Stomach (tissue), 9 donors: ENCODE results near the gene COL7A1. TPM values are rescaled to one million over a fixed set of nuclear protein-coding genes. Genes with fewer than 3 reads are reported as not detected.

ENCODE experiments used
- DNase-seq, 2 donors: peaks; one replicate each; pipeline versions ENCODE4 v3.0.0 to v3.0.0-alpha.2; 2013 to 2019
- H3K27ac ChIP-seq, 5 donors: fragments of 200-600 bp in 4 of 5; sonication (generic) in 4 of 5; one replicate each; pipeline ENCODE4 v1.5.1; 2013 to 2019; ENCODE audit warnings: mild to moderate bottlenecking in 1 of 5, moderate library complexity in 1 of 5
- H3K27me3 ChIP-seq, 3 donors: fragments of 200-600 bp; sonication (generic); one replicate each; pipeline ENCODE4 v1.5.1; 2017 to 2019; ENCODE audit warnings: mixed run types in 1 of 3
- H3K36me3 ChIP-seq, 4 donors: fragments of 200-600 bp; sonication (generic); 1 replicate in 3 of 4; 2 replicates in 1 of 4; pipeline ENCODE4 v1.5.1; 2016 to 2019
- H3K4me1 ChIP-seq, 4 donors: fragments of 200-600 bp; sonication (generic); one replicate each; pipeline ENCODE4 v1.5.1; 2016 to 2019
- H3K4me3 ChIP-seq, 4 donors: fragments of 200-600 bp; sonication (generic) in 3 of 4; one replicate each; pipeline ENCODE4 v1.5.1; 2016 to 2019; ENCODE audit warnings: mild to moderate bottlenecking in 1 of 4
- H3K9me3 ChIP-seq, 4 donors: fragments of 200-600 bp; sonication (generic); one replicate each; pipeline ENCODE4 v1.5.1; 2016 to 2019
- EP300 ChIP-seq: sonication (generic); formaldehyde crosslinking; IDR thresholded peaks from one replicate; pipeline ENCODE4 v1.6.1; 2017; ENCODE audit warnings: antibody characterized with exemption
- POLR2A ChIP-seq, 4 donors: fragments of 450-650 bp; IDR thresholded peaks; one replicate each; pipeline ENCODE4 v1.6.1; 2016; ENCODE audit warnings: antibody characterized with exemption in 4 of 4, control low read depth in 2 of 4, mild to moderate bottlenecking in 1 of 4, moderate library complexity in 1 of 4
- POLR2AphosphoS5 ChIP-seq, 3 donors: sonication (generic); formaldehyde crosslinking; IDR thresholded peaks; one replicate each; pipeline ENCODE4 v1.6.1; 2016; ENCODE audit warnings: antibody characterized with exemption in 3 of 3
- WGBS, 5 donors: extraction: QIAGEN DNeasy Blood & Tissue Kit in 3 of 5; methylation state at CpG; one replicate each; pipeline versions ENCODE4 v1.1.5 to v1.1.7; 2013 to 2018; 5-methylcytosine and 5-hydroxymethylcytosine counted together
- intact Hi-C: fragments of 100-400 bp; cut with DNase I; formaldehyde crosslinking; loops from one replicate; pipeline ENCODE4 v1.15.1; 2023; ENCODE audit warnings: low total_unique reads
- polyA plus RNA-seq, 3 donors: library from polyadenylated mRNA; stranded (reverse); fragments of 200-250 nt; gene quantifications; one replicate each; pipeline ENCODE4 v1.2.3, GENCODE V29; 2013
- total RNA-seq, 5 donors: library from RNA; depleted of rRNA; stranded (reverse); fragments of >200 nt; gene quantifications; one replicate each; pipeline versions ENCODE4 v1.1.0 to v1.2.3, GENCODE V29; 2014 to 2016
- TF ChIP-seq, protein P1 (sequence below), 7 experiments: fragments of 450-650 bp in 4 of 7; fragments of 200-600 bp in 3 of 7; sonication (generic) in 3 of 7; IDR thresholded peaks; one replicate each; pipeline ENCODE4 v1.5.1; 2016 to 2019; ENCODE audit warnings: antibody characterized with exemption in 7 of 7, control low read depth in 2 of 7, mild to moderate bottlenecking in 1 of 7
- donor health status: healthy with polysubstance abuse.
- donor health status: Bipolar disorder and iron deficiency.
- donor health status: healthy.

COL7A1 gene
- total and polyA plus RNA-seq, 8 donors = 1.8 to 123 (median 7.7) TPM

DNA sequence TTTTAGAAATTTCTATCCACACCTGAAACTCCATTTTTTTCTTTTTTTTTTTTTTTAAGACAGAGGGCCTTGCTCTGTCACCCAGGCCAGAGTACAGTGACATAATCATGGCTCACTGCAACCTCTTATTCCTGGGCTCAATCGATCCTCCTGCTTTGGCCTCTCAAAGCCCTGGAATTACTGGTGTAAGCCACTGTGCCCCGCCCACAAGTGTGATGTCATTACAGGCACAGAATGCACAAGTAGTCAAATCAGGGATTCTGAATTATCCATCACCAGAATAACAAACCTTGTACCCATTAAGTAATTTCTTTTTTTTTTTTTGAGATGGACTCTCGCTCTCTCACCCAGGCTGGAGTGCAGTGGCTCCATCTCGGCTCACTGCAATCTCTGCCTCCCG is 12.4 kb upstream of the COL7A1 start:
- no peaks in the 10 kb centered on the region for H3K27me3 ChIP-seq
- TF ChIP-seq POLR2AphosphoS5 (IDR thresholded peaks at IDR 0.05) (no peak), POLR2A (IDR thresholded peaks at IDR 0.05) (no peak), EP300 (no peak)
- TF ChIP-seq, protein P1, sequence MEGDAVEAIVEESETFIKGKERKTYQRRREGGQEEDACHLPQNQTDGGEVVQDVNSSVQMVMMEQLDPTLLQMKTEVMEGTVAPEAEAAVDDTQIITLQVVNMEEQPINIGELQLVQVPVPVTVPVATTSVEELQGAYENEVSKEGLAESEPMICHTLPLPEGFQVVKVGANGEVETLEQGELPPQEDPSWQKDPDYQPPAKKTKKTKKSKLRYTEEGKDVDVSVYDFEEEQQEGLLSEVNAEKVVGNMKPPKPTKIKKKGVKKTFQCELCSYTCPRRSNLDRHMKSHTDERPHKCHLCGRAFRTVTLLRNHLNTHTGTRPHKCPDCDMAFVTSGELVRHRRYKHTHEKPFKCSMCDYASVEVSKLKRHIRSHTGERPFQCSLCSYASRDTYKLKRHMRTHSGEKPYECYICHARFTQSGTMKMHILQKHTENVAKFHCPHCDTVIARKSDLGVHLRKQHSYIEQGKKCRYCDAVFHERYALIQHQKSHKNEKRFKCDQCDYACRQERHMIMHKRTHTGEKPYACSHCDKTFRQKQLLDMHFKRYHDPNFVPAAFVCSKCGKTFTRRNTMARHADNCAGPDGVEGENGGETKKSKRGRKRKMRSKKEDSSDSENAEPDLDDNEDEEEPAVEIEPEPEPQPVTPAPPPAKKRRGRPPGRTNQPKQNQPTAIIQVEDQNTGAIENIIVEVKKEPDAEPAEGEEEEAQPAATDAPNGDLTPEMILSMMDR (IDR thresholded peaks at IDR 0.05) = no peak
- no peak overlapping the region for H3K27ac ChIP-seq
- DNase-seq = no peak
- no peaks in the 10 kb centered on the region for H3K9me3 ChIP-seq
- H3K4me3 ChIP-seq = peak overlapping the region in 1 of 4 donors; percentile 96
- WGBS, 5 donors = 95 to 97% (median 95%) methylated on average over 5 of the region's 5 CpGs
- intact Hi-C loops = no loop called here
- H3K36me3 ChIP-seq = peaks cover 40 to 52% (median 50%) of the 10 kb centered on the region in 4 donors
- peaks cover 18 to 39% (median 27%) of the 10 kb centered on the region in 4 donors for H3K4me1 ChIP-seq

DNA sequence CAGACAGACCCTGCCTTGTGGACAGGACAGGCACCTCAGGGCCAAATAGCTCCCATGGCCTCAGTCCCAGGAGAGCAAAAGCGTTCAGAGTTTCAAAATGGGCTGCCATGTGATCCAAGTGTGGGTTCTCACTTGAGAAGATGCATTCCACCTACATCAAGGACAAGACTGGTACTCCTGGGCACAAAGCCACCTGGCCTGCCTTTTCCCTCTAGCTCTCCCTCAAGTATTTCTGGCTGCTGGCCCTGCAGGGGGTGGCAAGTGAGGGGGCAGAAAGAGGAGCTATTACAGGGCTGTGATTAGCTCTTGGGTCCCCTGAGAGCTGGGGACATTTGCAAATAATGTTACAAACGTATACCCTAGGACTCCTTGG is 6.5 kb upstream of the COL7A1 start:
- TF ChIP-seq EP300 (no peak), POLR2A (IDR thresholded peaks at IDR 0.05) (no peak), POLR2AphosphoS5 (IDR thresholded peaks at IDR 0.05) (no peak)
- TF ChIP-seq, protein P1 (IDR thresholded peaks at IDR 0.05) = no peak
- H3K4me3 ChIP-seq = no peak overlapping the region
- no peaks in the 10 kb centered on the region for H3K27me3 ChIP-seq
- H3K4me1 ChIP-seq = peaks cover 15 to 34% (median 23%) of the 10 kb centered on the region in 4 donors
- no peaks in the 10 kb centered on the region for H3K9me3 ChIP-seq
- peak overlapping the region in 1 of 5 donors; percentile 25 for H3K27ac ChIP-seq
- no peak for DNase-seq
- H3K36me3 ChIP-seq = peaks cover 83 to 99% (median 95%) of the 10 kb centered on the region in 4 donors
- WGBS, 5 donors = 58 to 81% (median 64%) methylated on average over 2 of the region's 2 CpGs
- intact Hi-C loops = no loop called here

DNA sequence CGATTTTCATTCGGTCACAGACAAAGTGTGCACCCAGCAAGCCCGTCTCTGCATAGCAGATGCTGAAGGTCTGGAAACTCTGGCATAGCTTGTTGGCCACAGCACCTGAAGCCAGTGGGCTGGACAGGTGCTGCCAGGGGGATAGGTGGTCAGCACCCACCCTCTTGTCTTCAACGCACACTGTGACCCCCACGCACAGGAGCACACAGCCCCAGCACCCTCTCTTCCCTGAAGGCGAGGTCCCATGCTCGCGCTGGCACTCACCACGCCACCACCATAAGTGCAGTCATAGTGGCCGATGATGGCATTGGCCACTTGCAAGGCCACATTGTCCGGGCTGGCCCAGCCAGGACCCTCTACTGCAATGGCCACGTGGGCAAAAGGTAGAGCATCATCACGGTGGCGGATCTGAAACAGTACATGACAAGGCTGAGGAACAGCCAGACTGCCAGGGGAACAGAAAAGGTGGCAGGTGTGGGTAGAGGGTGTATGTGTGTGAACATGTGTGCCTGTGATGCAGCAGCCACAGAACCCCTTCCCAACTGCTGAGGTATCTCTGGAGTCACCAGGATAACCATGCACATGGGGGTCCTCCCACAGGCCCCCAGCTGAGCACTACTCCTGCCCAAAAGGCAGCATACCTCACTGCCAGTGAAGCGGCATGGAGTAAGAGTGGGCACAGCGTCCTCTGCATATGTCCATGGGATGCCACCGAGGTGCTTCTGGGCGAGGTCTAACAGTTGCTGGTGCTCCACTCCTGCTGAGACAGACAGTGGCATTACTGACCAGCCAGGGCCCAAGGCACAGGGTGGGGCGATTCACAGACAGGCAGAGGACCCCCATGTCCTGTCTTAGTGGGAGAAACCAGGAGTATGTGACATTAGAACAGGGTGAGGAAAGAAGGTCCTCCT is 5.8 kb upstream of the COL7A1 start:
- DNase-seq = no peak
- TF ChIP-seq POLR2AphosphoS5 (IDR thresholded peaks at IDR 0.05) (no peak), EP300 (no peak), POLR2A (IDR thresholded peaks at IDR 0.05) (no peak)
- TF ChIP-seq, protein P1 (IDR thresholded peaks at IDR 0.05) = no peak
- H3K27me3 ChIP-seq = no peaks in the 10 kb centered on the region
- H3K4me3 ChIP-seq = no peak overlapping the region
- peaks cover 15 to 30% (median 23%) of the 10 kb centered on the region in 4 donors for H3K4me1 ChIP-seq
- no peaks in the 10 kb centered on the region for H3K9me3 ChIP-seq
- intact Hi-C loops = no loop called here
- peak overlapping the region in 2 of 5 donors; percentile 25 to 83 for H3K27ac ChIP-seq
- 94 to 96% (median 95%) methylated on average over 18 to 19 of the region's 19 CpGs for WGBS, 5 donors
- peaks cover 77 to 94% (median 88%) of the 10 kb centered on the region in 4 donors for H3K36me3 ChIP-seq

DNA sequence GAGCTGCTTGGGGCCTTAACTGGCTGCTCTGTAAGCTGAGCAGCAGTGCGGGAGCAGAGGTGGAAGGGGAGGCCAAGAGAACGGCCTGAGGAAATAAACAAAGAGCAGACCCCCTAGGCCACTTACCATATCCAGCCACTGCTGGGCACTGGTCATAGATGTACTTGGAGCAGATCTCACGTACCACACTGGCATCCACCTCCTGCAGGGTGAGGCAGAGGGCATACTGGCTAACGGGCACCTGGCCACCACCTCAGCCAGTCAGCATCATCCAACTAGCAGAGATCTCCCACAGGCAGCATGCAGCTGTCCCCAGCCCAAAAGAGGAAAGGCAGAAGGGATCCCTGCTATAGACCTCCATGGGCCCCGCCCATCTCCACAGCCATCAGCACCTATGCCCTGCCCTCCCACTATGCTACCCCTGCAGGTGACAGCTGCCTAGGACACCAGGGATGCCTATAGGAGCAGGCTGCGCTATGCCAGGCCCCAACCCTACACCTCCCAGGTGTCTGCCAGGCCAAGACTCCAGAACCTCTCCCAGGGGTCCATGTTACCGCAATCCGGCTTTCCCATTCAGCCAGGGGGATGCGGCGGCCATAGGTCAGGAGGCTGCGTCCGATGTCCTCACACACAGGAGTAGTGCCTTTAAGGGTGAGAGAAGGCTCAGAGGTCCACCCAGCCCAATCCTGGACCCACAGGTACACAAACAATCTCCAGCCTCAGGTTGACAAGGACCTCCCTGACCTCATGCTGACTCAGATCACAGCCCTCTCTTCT is 4.6 kb upstream of the COL7A1 start:
- H3K9me3 ChIP-seq = no peaks in the 10 kb centered on the region
- H3K4me1 ChIP-seq = peaks cover 27 to 39% (median 33%) of the 10 kb centered on the region in 4 donors
- peaks cover 65 to 81% (median 76%) of the 10 kb centered on the region in 4 donors for H3K36me3 ChIP-seq
- peaks cover 0 to 9% (median 4%) of the 10 kb centered on the region in 3 donors for H3K27me3 ChIP-seq
- WGBS, 5 donors = 92 to 97% (median 93%) methylated on average over 12 of the region's 12 CpGs
- H3K4me3 ChIP-seq = no peak overlapping the region
- DNase-seq = no peak
- intact Hi-C loops = no loop called here
- peak overlapping the region in 4 of 5 donors; percentile 79 to 84 (median 82) for H3K27ac ChIP-seq
- TF ChIP-seq, protein P1 (IDR thresholded peaks at IDR 0.05) = no peak
- TF ChIP-seq EP300 = no peak
- no peak for TF ChIP-seq POLR2AphosphoS5 (IDR thresholded peaks at IDR 0.05)
- no peak for TF ChIP-seq POLR2A (IDR thresholded peaks at IDR 0.05)
